ENCODE measurements around the gene CASD1.

The CASD1 gene

DNA sequence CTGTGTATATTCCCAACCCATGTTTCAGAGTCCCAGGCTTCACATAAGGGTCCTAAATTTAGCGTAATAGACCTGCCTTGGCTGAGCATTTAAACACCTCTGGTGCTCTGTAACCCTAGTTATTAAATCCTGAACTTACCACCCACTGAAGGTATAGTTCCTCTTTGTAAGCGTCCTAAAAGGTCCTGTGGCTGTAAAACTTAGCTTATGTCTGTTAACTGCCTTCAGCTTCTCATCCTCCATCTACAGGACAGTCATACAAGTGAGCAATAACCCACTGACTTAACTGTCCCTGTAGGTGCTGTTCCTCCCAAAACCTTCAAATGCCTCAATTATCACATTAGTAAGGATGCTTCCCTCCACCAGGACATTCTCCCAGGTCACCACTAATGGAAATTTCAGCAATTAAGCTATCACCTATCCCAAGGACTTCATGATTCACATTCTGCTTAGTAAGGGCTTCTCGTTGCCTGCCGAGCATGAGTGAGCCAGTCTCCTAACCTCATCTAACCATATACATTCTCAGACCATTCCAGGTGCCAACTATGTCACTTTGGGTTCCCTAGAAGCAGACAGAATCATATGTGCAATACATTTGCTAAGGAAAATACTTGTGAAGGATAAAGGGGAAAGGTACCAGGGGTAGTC lies 55.8 kb downstream of the CASD1 start:
- Histone ChIP-seq H3K36me3 (no peaks in the 10 kb centered on the region), H3K27me3 (no peaks in the 10 kb centered on the region), H3K9me3 (no peaks in the 10 kb centered on the region), H3K4me1 (no peaks in the 10 kb centered on the region), H3K4me3 (ENCODE audit: low read depth, low read length) (no peak overlapping the region)
- no peak for DNase-seq
- TF ChIP-seq, protein P1, sequence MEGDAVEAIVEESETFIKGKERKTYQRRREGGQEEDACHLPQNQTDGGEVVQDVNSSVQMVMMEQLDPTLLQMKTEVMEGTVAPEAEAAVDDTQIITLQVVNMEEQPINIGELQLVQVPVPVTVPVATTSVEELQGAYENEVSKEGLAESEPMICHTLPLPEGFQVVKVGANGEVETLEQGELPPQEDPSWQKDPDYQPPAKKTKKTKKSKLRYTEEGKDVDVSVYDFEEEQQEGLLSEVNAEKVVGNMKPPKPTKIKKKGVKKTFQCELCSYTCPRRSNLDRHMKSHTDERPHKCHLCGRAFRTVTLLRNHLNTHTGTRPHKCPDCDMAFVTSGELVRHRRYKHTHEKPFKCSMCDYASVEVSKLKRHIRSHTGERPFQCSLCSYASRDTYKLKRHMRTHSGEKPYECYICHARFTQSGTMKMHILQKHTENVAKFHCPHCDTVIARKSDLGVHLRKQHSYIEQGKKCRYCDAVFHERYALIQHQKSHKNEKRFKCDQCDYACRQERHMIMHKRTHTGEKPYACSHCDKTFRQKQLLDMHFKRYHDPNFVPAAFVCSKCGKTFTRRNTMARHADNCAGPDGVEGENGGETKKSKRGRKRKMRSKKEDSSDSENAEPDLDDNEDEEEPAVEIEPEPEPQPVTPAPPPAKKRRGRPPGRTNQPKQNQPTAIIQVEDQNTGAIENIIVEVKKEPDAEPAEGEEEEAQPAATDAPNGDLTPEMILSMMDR (IDR thresholded peaks at IDR 0.05; ENCODE audit: low read depth, low read length) = no peak

DNA sequence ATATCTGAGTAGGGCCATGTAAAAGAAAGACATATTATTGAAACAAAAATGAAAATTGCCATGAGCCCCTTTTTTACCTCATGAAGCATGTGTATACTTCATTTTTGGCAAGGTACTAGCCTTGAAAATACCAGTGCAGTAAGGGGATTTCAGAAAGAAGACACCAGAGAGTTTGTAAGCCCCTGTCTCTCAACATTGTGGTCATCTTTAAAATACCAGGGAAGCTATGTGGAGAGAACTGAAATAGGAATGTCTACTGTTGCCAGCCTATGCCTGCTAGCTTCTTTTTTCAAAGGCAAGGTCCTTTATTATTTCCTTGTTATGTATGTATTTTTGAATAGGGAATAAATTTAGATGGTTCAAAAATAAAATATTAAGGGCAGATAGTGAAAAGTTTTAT lies 57.8 kb downstream of the CASD1 start:
- DNase-seq = no peak
- Histone ChIP-seq H3K4me3 (ENCODE audit: low read depth, low read length) (no peak overlapping the region), H3K9me3 (no peaks in the 10 kb centered on the region), H3K36me3 (no peaks in the 10 kb centered on the region), H3K27me3 (no peaks in the 10 kb centered on the region), H3K4me1 (no peaks in the 10 kb centered on the region)
- TF ChIP-seq, protein P1 (IDR thresholded peaks at IDR 0.05; ENCODE audit: low read depth, low read length) = no peak

DNA sequence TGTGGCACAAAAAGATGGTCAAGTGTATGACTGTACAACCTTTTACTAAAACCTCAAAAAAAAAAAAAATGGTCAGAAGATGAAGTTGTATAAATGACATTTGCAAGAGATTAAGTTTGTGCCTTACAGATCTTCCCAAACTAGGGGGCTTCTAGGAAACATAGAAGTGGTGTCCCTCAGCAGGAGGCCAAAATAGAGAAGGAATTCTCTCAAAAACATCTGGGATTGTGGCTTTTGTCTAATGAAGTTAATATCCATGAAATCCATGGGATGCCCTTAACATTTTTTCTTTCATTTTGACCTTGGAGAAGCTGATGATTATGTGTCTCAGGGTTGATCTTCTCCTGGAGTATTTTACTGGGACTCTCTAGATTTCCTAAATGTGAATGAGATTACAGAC lies 62.2 kb downstream of the CASD1 start:
- DNase-seq = no peak
- H3K4me3 ChIP-seq (ENCODE audit: low read depth, low read length) = no peak overlapping the region
- no peaks in the 10 kb centered on the region for H3K36me3 ChIP-seq
- H3K4me1 ChIP-seq = no peaks in the 10 kb centered on the region
- no peaks in the 10 kb centered on the region for H3K9me3 ChIP-seq
- no peaks in the 10 kb centered on the region for H3K27me3 ChIP-seq
- TF ChIP-seq, protein P1 (IDR thresholded peaks at IDR 0.05; ENCODE audit: low read depth, low read length) = no peak

DNA sequence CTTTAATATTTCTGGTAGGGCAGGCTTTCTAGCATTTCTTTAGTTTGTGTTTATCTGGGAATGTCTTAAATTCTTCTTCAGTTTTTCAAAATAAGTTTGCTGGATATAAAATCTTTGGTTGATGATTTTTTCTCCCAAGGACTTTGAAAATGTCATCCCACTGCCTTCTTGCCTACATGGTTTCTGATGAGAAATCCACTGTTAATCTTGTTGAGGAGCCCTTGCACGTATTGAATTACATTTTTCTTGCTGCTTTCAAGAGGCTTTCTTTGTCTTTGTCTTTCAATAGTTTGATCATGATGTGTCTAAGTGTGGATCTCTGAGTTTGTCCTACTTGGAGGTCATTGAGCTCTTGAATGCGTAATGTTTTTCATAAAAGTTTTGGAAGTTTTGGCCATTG lies 66.0 kb downstream of the CASD1 start:
- DNase-seq = no peak
- H3K4me3 ChIP-seq (ENCODE audit: low read depth, low read length) = no peak overlapping the region
- H3K9me3 ChIP-seq = no peaks in the 10 kb centered on the region
- no peaks in the 10 kb centered on the region for H3K4me1 ChIP-seq
- H3K36me3 ChIP-seq = no peaks in the 10 kb centered on the region
- H3K27me3 ChIP-seq = no peaks in the 10 kb centered on the region
- TF ChIP-seq, protein P1 (IDR thresholded peaks at IDR 0.05; ENCODE audit: low read depth, low read length) = no peak

DNA sequence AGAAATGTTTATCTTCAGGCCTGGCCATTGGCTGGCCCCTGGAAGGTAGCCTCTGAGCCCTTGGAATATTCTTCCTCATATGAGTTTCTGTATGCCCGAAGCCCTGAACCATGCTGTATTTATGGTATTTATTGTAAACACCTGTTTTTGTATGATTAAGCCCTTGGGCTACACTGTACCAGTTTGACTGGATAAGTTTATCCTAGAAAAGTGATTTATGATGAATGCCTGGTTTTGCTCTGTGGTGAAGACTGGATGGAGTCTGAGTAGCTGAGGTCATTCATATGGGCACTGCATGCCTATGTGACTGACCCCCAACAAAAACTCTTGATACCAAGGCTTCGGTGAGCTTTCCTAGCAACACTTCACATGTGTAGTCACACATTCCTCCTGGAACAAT lies 66.7 kb downstream of the CASD1 start:
- TF ChIP-seq, protein P1 (IDR thresholded peaks at IDR 0.05; ENCODE audit: low read depth, low read length) = no peak
- H3K9me3 ChIP-seq = no peaks in the 10 kb centered on the region
- no peak for DNase-seq
- no peaks in the 10 kb centered on the region for H3K27me3 ChIP-seq
- no peaks in the 10 kb centered on the region for H3K4me1 ChIP-seq
- no peaks in the 10 kb centered on the region for H3K36me3 ChIP-seq
- H3K4me3 ChIP-seq (ENCODE audit: low read depth, low read length) = no peak overlapping the region

DNA sequence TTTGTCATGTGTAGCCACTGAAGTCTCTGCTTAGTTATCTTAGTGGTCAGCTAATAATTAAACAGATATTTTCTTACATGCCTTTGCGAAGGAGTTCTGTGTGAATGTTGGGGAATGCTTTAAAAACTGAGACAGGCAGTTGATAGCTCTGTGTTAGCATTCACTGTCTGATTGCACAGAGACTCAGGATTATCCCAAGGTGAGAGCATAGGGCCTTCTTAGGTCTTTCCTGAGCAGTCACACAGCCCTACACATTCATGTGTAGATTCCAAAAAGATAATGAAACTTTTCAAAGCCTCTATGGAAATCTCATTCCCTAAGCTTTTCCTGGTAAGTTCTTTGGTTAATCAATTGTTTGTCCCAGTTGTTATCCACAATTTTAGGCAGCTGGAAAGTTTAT lies 67.7 kb downstream of the CASD1 start:
- Histone ChIP-seq H3K4me3 (ENCODE audit: low read depth, low read length) (no peak overlapping the region), H3K36me3 (no peaks in the 10 kb centered on the region), H3K4me1 (no peaks in the 10 kb centered on the region), H3K27me3 (no peaks in the 10 kb centered on the region), H3K9me3 (no peaks in the 10 kb centered on the region)
- no peak for DNase-seq
- TF ChIP-seq, protein P1 (IDR thresholded peaks at IDR 0.05; ENCODE audit: low read depth, low read length) = no peak
